WTC11 (cell line): Measurements from ENCODE around the gene CTAGE1.

Experiments
- EMX1 ChIP-seq: fragments of 250-450 bp; sonication (Bioruptor Pico); IDR thresholded peaks from 2 replicates; pipeline ENCODE4 v1.8.0; 2021; ENCODE audit warnings: mild to moderate bottlenecking
- ETV6 ChIP-seq: sonication (generic); formaldehyde crosslinking; IDR thresholded peaks from 2 replicates; pipeline ENCODE4 v1.8.1; 2022; ENCODE audit warnings: mild to moderate bottlenecking, missing genetic modification reagents
- JUN ChIP-seq: sonication (generic); formaldehyde crosslinking; IDR thresholded peaks from 2 replicates; pipeline ENCODE4 v1.8.0; 2023; ENCODE audit warnings: mild to moderate bottlenecking, missing genetic modification reagents
- ZNF671 ChIP-seq: fragments of 250-450 bp; sonication (Bioruptor Pico); IDR thresholded peaks from 2 replicates; pipeline ENCODE4 v1.8.0; 2021; ENCODE audit warnings: mild to moderate bottlenecking
- TF ChIP-seq, protein P1 (sequence below): sonication (generic); formaldehyde crosslinking; IDR thresholded peaks from 2 replicates; pipeline ENCODE4 v1.8.0; 2022; ENCODE audit warnings: mild to moderate bottlenecking, missing genetic modification reagents
- TF ChIP-seq, protein P2 (sequence below): fragments of 200-600 bp; IDR thresholded peaks from 2 replicates; pipeline ENCODE4 v1.8.0; 2022; ENCODE audit warnings: antibody characterized with exemption
- TF ChIP-seq, protein P3 (sequence below): sonication (generic); formaldehyde crosslinking; IDR thresholded peaks from 2 replicates; pipeline ENCODE4 v1.8.0; 2022; ENCODE audit warnings: mild to moderate bottlenecking, missing genetic modification reagents
- TF ChIP-seq, protein P4 (sequence below): sonication (generic); formaldehyde crosslinking; IDR thresholded peaks from 2 replicates; pipeline ENCODE4 v1.8.1; 2022; ENCODE audit warnings: missing genetic modification reagents, borderline replicate concordance
- TF ChIP-seq, protein P5 (sequence below): sonication (generic); formaldehyde crosslinking; IDR thresholded peaks from 2 replicates; pipeline ENCODE4 v1.8.0; 2022; ENCODE audit warnings: mild to moderate bottlenecking, missing genetic modification reagents

DNA sequence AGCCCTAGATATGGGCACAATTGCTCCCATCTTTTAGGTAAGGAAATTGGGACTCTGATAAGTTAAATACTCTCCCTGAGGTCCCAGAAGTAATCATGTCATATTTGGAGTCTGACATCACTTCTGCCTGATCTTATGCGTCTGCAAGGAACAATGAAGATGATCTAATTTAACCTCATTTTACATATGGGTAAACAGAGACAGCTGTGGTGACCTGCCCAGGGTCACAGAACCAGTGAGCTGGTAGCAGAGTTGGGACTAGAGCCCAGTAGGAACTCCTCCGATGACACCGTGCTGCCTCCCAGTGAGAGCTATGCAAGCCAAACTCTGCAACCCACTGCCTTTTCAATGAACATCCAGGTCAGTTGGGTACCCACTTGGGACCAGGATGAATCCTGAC lies 17.8 kb downstream of the CTAGE1 start:
- TF ChIP-seq, protein P1, sequence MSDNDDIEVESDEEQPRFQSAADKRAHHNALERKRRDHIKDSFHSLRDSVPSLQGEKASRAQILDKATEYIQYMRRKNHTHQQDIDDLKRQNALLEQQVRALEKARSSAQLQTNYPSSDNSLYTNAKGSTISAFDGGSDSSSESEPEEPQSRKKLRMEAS (CRISPR knock-in tag), result no peak
- TF ChIP-seq, protein P2, sequence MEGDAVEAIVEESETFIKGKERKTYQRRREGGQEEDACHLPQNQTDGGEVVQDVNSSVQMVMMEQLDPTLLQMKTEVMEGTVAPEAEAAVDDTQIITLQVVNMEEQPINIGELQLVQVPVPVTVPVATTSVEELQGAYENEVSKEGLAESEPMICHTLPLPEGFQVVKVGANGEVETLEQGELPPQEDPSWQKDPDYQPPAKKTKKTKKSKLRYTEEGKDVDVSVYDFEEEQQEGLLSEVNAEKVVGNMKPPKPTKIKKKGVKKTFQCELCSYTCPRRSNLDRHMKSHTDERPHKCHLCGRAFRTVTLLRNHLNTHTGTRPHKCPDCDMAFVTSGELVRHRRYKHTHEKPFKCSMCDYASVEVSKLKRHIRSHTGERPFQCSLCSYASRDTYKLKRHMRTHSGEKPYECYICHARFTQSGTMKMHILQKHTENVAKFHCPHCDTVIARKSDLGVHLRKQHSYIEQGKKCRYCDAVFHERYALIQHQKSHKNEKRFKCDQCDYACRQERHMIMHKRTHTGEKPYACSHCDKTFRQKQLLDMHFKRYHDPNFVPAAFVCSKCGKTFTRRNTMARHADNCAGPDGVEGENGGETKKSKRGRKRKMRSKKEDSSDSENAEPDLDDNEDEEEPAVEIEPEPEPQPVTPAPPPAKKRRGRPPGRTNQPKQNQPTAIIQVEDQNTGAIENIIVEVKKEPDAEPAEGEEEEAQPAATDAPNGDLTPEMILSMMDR, result no peak
- TF ChIP-seq ZNF671 (CRISPR knock-in tag) (no peak), ETV6 (CRISPR knock-in tag) (no peak), EMX1 (CRISPR knock-in tag) (no peak), JUN (CRISPR knock-in tag) (no peak)
- TF ChIP-seq, protein P3, sequence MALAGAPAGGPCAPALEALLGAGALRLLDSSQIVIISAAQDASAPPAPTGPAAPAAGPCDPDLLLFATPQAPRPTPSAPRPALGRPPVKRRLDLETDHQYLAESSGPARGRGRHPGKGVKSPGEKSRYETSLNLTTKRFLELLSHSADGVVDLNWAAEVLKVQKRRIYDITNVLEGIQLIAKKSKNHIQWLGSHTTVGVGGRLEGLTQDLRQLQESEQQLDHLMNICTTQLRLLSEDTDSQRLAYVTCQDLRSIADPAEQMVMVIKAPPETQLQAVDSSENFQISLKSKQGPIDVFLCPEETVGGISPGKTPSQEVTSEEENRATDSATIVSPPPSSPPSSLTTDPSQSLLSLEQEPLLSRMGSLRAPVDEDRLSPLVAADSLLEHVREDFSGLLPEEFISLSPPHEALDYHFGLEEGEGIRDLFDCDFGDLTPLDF (CRISPR knock-in tag), result no peak
- TF ChIP-seq, protein P4, sequence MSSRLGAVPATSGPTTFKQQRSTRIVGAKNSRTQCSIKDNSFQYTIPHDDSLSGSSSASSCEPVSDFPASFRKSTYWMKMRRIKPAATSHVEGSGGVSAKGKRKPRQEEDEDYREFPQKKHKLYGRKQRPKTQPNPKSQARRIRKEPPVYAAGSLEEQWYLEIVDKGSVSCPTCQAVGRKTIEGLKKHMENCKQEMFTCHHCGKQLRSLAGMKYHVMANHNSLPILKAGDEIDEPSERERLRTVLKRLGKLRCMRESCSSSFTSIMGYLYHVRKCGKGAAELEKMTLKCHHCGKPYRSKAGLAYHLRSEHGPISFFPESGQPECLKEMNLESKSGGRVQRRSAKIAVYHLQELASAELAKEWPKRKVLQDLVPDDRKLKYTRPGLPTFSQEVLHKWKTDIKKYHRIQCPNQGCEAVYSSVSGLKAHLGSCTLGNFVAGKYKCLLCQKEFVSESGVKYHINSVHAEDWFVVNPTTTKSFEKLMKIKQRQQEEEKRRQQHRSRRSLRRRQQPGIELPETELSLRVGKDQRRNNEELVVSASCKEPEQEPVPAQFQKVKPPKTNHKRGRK (CRISPR knock-in tag), result no peak
- TF ChIP-seq, protein P5, sequence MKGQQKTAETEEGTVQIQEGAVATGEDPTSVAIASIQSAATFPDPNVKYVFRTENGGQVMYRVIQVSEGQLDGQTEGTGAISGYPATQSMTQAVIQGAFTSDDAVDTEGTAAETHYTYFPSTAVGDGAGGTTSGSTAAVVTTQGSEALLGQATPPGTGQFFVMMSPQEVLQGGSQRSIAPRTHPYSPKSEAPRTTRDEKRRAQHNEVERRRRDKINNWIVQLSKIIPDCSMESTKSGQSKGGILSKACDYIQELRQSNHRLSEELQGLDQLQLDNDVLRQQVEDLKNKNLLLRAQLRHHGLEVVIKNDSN, result no peak
